EH (cell line): ENCODE measurements around the gene EPRS1.
"Not testable (repeated sequence)": the region's sequence is repeated elsewhere in the genome, so short reads cannot be mapped to it uniquely, and the experiment has no call there.

Experiments used
- DNase-seq: peaks from one replicate; pipeline ENCODE4 v3.0.0-alpha.2; 2015; ENCODE audit warnings: low read depth

EPRS1 gene

GRCh38 chr1:220038640-220039039 is 7.7 kb downstream of the EPRS1 start:
- no peak for DNase-seq

GRCh38 chr1:220037810-220038209 is 8.5 kb downstream of the EPRS1 start:
- DNase-seq = not testable (repeated sequence)

GRCh38 chr1:220032911-220033310 is 13.4 kb downstream of the EPRS1 start:
- DNase-seq = no peak

GRCh38 chr1:220031287-220031686 is 15.0 kb downstream of the EPRS1 start:
- no peak for DNase-seq

GRCh38 chr1:220028346-220028895 is 17.9 kb downstream of the EPRS1 start:
- no peak for DNase-seq

- no peak for DNase-seq
Observed at GRCh38 chr1:220019071-220019470, 27.2 kb downstream of the EPRS1 start.

GRCh38 chr1:220013497-220013896 is 32.8 kb downstream of the EPRS1 start:
- DNase-seq = peak; percentile 52

GRCh38 chr1:220012259-220012658 is 34.0 kb downstream of the EPRS1 start:
- DNase-seq = peak; percentile 30

GRCh38 chr1:220011620-220012019 is 34.7 kb downstream of the EPRS1 start:
- peak; percentile 20 for DNase-seq

- DNase-seq = peak; percentile 10
Observed at GRCh38 chr1:220007438-220007837, 38.9 kb downstream of the EPRS1 start.

- DNase-seq = no peak
Observed at GRCh38 chr1:220005489-220005888, 40.8 kb downstream of the EPRS1 start.

- DNase-seq = no peak
Observed at GRCh38 chr1:220003610-220004299, 42.5 kb downstream of the EPRS1 start.

- DNase-seq = no peak
Observed at GRCh38 chr1:220003015-220003414, 43.3 kb downstream of the EPRS1 start.

- peak; percentile 81 for DNase-seq
Observed at GRCh38 chr1:220001095-220001501, 45.2 kb downstream of the EPRS1 start.

- DNase-seq = no peak
Observed at GRCh38 chr1:219999821-220000220, 46.5 kb downstream of the EPRS1 start.
